Stimulated activated CD8-positive, alpha-beta memory T cell treated with anti-CD3 and anti-CD28 coated beads, Interleukin-7, amount 100 ng/mL, for 1 hour (primary cell): ENCODE data around the gene EPRS1.
"Not testable (repeated sequence)": the region's sequence is repeated elsewhere in the genome, so short reads cannot be mapped to it uniquely, and the experiment has no call there.

ENCODE experiments used
- DNase-seq, 2 donors: peaks; one replicate each; pipeline ENCODE4 v3.0.0-alpha.2; 2020; ENCODE audit warnings: low read depth in 2 of 2

EPRS1 gene

GRCh38 chr1:220046052-220046930, at the start of gene EPRS1:
TSS of gene EPRS1 (minus strand) at chr1:220046505. CDS start at chr1:220046388, 117 bp downstream.
- peak; percentile 84 to 88 for DNase-seq

- DNase-seq, result peak; percentile 82 to 87
These were observed 48.0 kb upstream of the EPRS1 start, which contains the start of gene IARS2 for GRCh38 chr1:220094016-220094911. TSS of gene IARS2 (plus strand) at chr1:220094132. CDS start at chr1:220094217, 85 bp downstream.

GRCh38 chr1:220093361-220094015, 47.2 kb upstream of the EPRS1 start:
- no peak for DNase-seq

GRCh38 chr1:220092694-220093093, 46.4 kb upstream of the EPRS1 start:
- no peak for DNase-seq

- peak; percentile 91 to 98 for DNase-seq
These were observed 43.6 kb upstream of the EPRS1 start, which contains the start of gene BPNT1 for GRCh38 chr1:220089650-220090556. TSS of gene BPNT1 (minus strand) at chr1:220089788. CDS start at chr1:220079846, 9,942 bp downstream.

GRCh38 chr1:220086261-220086686, 40.0 kb upstream of the EPRS1 start:
- DNase-seq, result not testable (repeated sequence)

- no peak for DNase-seq
These were observed 38.2 kb upstream of the EPRS1 start for GRCh38 chr1:220084460-220084859.

- no peak for DNase-seq
These were observed 31.6 kb upstream of the EPRS1 start for GRCh38 chr1:220077887-220078286.

- DNase-seq, result no peak
These were observed 30.8 kb upstream of the EPRS1 start for GRCh38 chr1:220076861-220077762.

- no peak for DNase-seq
These were observed 21.2 kb upstream of the EPRS1 start for GRCh38 chr1:220067269-220068204.

- no peak for DNase-seq
These were observed 16.3 kb upstream of the EPRS1 start for GRCh38 chr1:220062629-220063028.

GRCh38 chr1:220060876-220061275, 14.6 kb upstream of the EPRS1 start:
- no peak for DNase-seq

GRCh38 chr1:220056374-220056773, 10.1 kb upstream of the EPRS1 start:
- no peak for DNase-seq

GRCh38 chr1:220045356-220046051, 801 bp downstream of the EPRS1 start:
- no peak for DNase-seq

GRCh38 chr1:220044678-220045355, 1.5 kb downstream of the EPRS1 start:
- no peak for DNase-seq

GRCh38 chr1:220043646-220044045, 2.7 kb downstream of the EPRS1 start:
- DNase-seq, result no peak

GRCh38 chr1:220040028-220040596, 6.2 kb downstream of the EPRS1 start:
- no peak for DNase-seq
